Measurements from ENCODE around the gene MAGI1. TPM values are rescaled to one million over a fixed set of nuclear protein-coding genes. Genes with fewer than 3 reads are reported as not detected.
"Not testable (repeated sequence)": the region's sequence is repeated elsewhere in the genome, so short reads cannot be mapped to it uniquely, and the experiment has no call there.

MAGI1 gene
- polyA plus RNA-seq, 2 donors: 6.0 to 10.6 TPM

DNA sequence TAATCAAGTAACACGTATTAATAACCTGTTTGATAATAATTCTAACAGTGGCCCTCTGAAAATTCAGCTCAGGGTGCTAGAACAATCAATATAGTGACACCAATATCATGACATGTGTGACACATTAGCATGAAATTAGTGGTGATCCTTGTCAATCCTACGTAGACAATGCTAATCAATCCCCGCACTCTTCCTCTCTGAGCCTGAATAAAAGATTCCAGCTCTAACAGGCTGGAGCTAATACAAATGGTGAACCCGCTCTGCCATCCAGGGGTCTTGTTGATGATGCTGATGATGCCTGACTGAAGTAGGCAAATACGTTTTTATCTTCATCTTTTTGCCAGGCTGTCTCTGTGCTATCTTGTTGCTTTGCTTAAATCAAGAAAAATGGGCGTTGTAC, 462.5 kb downstream of the MAGI1 start:
- Histone ChIP-seq H3K9me3 (ENCODE audit: control insufficient read depth in 2 of 2, insufficient read depth in 1 of 2, low read depth in 1 of 2, low read length in 1 of 2) (no peaks in the 10 kb centered on the region), H3K36me3 (ENCODE audit: control insufficient read depth in 2 of 2, insufficient read depth in 2 of 2, low read length in 1 of 2) (no peaks in the 10 kb centered on the region), H3K27ac (ENCODE audit: low read depth in 2 of 2, low read length in 1 of 2) (no peak overlapping the region), H3K4me1 (ENCODE audit: control insufficient read depth in 2 of 2, insufficient read depth in 2 of 2, low read length in 1 of 2) (no peaks in the 10 kb centered on the region), H3K27me3 (ENCODE audit: control insufficient read depth in 1 of 2, insufficient read depth in 2 of 2, low read length in 2 of 2) (no peaks in the 10 kb centered on the region), H3K4me3 (ENCODE audit: low read depth in 1 of 2, low read length in 2 of 2) (no peak overlapping the region)
- 88 to 90% methylated on average over 6 of the region's 6 CpGs for WGBS, 2 donors

DNA sequence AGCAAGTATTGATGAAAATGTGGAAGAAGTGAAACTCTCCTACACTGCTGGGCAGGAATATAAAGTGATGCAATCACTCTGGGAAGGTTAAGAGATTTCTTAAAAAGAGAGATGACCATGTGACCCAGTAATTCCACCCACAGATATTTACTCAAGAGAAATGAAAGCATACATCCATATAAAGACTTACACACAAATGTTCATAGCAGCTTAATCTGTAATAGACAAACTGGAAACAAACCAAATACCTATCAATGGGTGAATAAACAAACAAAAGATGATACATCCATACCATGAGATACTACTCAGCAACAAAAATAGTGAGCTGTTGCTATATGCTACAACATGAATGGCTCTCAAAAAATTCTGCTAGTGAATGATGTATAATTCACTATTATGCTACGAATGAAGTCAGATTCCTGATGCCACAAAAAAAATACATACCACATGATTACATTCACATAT, 463.3 kb downstream of the MAGI1 start:
- Histone ChIP-seq H3K4me3 (ENCODE audit: low read depth in 1 of 2, low read length in 2 of 2) (no peak overlapping the region), H3K4me1 (ENCODE audit: control insufficient read depth in 2 of 2, insufficient read depth in 2 of 2, low read length in 1 of 2) (no peaks in the 10 kb centered on the region), H3K36me3 (ENCODE audit: control insufficient read depth in 2 of 2, insufficient read depth in 2 of 2, low read length in 1 of 2) (no peaks in the 10 kb centered on the region), H3K9me3 (ENCODE audit: control insufficient read depth in 2 of 2, insufficient read depth in 1 of 2, low read depth in 1 of 2, low read length in 1 of 2) (no peaks in the 10 kb centered on the region), H3K27ac (ENCODE audit: low read depth in 2 of 2, low read length in 1 of 2) (no peak overlapping the region), H3K27me3 (ENCODE audit: control insufficient read depth in 1 of 2, insufficient read depth in 2 of 2, low read length in 2 of 2) (no peaks in the 10 kb centered on the region)
- 47 to 55% methylated on average over 1 of the region's 1 CpG for WGBS, 2 donors

DNA sequence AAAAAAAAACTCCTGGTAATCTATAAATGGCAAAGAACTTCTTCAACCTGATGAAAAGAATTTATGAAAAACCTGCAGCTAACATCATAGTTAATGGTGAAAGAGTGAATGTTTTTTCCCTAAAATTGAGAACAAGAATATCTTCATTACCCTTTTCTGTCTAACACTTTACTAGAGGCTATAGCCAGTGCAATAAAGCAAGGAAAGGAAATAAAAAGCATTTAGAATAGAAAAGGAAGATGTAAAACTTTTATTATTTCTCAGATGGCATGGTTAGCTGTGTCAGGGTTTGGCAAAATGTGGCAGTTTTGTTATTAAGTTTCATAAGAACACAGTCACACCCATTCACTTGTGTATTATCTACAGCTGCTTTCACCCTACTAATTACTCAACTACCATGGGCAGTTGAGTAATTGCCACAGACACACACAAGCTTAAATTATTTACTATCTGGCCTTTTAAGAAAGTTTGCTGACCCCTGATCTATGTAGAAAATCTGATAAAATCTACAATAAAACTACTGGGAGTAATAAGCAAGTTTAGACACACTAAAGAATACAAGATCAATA, 465.1 kb downstream of the MAGI1 start:
- no peaks in the 10 kb centered on the region for H3K4me1 ChIP-seq (ENCODE audit: control insufficient read depth in 2 of 2, insufficient read depth in 2 of 2, low read length in 1 of 2)
- no peak overlapping the region for H3K4me3 ChIP-seq (ENCODE audit: low read depth in 1 of 2, low read length in 2 of 2)
- no peaks in the 10 kb centered on the region for H3K27me3 ChIP-seq (ENCODE audit: control insufficient read depth in 1 of 2, insufficient read depth in 2 of 2, low read length in 2 of 2)
- no peaks in the 10 kb centered on the region for H3K36me3 ChIP-seq (ENCODE audit: control insufficient read depth in 2 of 2, insufficient read depth in 2 of 2, low read length in 1 of 2)
- H3K9me3 ChIP-seq (ENCODE audit: control insufficient read depth in 2 of 2, insufficient read depth in 1 of 2, low read depth in 1 of 2, low read length in 1 of 2): no peaks in the 10 kb centered on the region
- no peak overlapping the region for H3K27ac ChIP-seq (ENCODE audit: low read depth in 2 of 2, low read length in 1 of 2)

DNA sequence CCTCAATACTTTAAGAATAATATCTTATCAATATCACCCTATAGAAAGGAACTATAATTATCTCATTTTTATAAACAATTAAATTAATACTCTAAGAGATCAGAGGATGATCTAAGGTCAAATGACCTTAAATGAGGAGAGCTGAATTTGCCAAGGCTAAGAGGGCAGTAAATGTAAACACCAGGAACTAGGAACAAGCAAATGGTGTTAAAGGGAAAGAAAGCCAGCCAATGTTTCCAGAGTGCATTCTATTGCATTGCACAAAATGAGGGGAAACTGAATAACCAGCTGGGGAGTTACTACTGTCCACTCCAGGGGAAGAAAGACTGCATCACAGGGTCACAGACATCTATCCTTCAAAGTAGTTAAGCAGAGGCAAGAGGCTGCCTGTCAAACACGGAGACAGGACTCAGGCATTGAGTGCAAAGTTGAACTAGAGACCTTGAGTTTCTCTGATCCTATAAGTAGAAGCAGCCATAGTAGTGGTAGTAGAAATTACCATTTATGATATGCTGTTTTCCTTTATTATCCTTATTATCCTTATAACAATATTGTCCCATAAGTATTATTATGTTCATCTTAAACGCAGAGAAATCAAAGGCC, 466.4 kb downstream of the MAGI1 start:
- Histone ChIP-seq H3K27ac (ENCODE audit: low read depth in 2 of 2, low read length in 1 of 2) (no peak overlapping the region), H3K27me3 (ENCODE audit: control insufficient read depth in 1 of 2, insufficient read depth in 2 of 2, low read length in 2 of 2) (no peaks in the 10 kb centered on the region), H3K4me1 (ENCODE audit: control insufficient read depth in 2 of 2, insufficient read depth in 2 of 2, low read length in 1 of 2) (no peaks in the 10 kb centered on the region), H3K4me3 (ENCODE audit: low read depth in 1 of 2, low read length in 2 of 2) (no peak overlapping the region), H3K36me3 (ENCODE audit: control insufficient read depth in 2 of 2, insufficient read depth in 2 of 2, low read length in 1 of 2) (no peaks in the 10 kb centered on the region), H3K9me3 (ENCODE audit: control insufficient read depth in 2 of 2, insufficient read depth in 1 of 2, low read depth in 1 of 2, low read length in 1 of 2) (no peaks in the 10 kb centered on the region)
- WGBS, 2 donors: 75 to 82% methylated on average over 2 of the region's 2 CpGs

DNA sequence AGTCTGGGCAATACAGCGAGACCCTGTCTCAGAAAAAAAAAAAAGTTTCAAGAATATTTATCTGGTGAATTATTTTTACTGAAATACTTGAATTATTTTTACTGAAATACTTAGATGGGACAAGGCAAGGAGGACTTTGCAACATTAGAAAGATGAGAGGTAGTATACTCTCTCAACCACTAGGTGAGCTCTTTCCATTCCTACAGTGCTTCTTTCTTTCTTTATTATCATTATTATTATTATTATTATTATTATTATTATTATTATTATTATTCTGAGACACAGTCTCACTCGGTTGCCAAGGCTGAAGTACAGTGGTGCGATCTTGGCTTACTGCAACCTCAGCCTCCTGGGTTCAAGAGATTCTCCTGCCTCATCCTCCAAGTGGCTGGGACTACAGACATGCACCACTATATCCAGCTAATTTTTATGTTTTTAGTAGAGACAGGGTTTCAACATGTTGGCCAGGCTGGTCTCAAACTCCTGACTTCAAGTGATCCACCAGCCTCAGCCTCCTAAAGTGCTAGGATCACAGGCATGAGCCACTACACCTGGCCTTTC, 468.8 kb downstream of the MAGI1 start:
- WGBS, 2 donors: 94 to 98% methylated on average over 3 of the region's 3 CpGs
- H3K9me3 ChIP-seq (ENCODE audit: control insufficient read depth in 2 of 2, insufficient read depth in 1 of 2, low read depth in 1 of 2, low read length in 1 of 2): no peaks in the 10 kb centered on the region
- no peak overlapping the region for H3K27ac ChIP-seq (ENCODE audit: low read depth in 2 of 2, low read length in 1 of 2)
- no peaks in the 10 kb centered on the region for H3K4me1 ChIP-seq (ENCODE audit: control insufficient read depth in 2 of 2, insufficient read depth in 2 of 2, low read length in 1 of 2)
- no peaks in the 10 kb centered on the region for H3K27me3 ChIP-seq (ENCODE audit: control insufficient read depth in 1 of 2, insufficient read depth in 2 of 2, low read length in 2 of 2)
- no peaks in the 10 kb centered on the region for H3K36me3 ChIP-seq (ENCODE audit: control insufficient read depth in 2 of 2, insufficient read depth in 2 of 2, low read length in 1 of 2)
- H3K4me3 ChIP-seq (ENCODE audit: low read depth in 1 of 2, low read length in 2 of 2): no peak overlapping the region

DNA sequence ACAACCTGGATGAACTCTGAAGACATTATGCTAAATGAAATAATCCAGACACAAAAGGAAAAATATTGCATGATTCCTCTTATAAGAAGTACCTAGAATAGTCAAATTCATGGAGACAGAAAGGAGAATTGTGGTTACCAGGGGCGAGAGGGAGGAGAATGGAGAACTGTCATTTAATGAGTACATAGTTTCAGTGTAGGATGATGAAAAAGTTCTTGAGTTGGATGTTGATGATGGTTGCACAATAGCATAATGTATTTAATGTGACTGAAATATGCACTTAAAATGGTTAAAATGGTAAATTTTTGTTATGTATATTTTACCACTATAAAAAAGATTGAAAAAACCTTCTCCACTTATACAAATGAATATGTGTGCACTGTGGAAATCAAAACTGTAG, 469.6 kb downstream of the MAGI1 start:
- 88 to 94% methylated on average over 1 of the region's 1 CpG for WGBS, 2 donors

DNA sequence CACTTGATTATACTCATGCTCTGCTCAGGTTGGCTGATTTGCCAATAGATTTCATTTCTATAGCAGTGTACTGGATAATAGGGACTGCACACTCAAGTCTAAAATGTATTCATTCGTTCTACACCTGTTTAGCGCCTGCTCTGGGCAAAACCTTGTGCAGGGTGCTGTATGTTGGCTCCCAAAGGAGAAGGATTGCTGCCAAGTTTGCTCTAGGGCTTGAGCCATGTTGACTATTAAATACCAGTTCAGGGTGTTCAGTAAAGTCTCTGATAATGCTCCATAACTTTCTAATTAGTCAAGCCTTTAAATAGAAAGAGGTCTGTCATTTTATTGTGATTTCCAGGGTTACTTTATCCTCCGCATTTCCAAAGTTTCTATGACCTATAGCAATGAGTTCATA, 470.2 kb downstream of the MAGI1 start:
- WGBS, 2 donors: 74 to 83% methylated on average over 3 of the region's 3 CpGs

More for the DNA sequence above, 469.6 kb downstream of the MAGI1 start:
- Histone ChIP-seq H3K27ac (ENCODE audit: low read depth in 2 of 2, low read length in 1 of 2) (no peak overlapping the region), H3K9me3 (ENCODE audit: control insufficient read depth in 2 of 2, insufficient read depth in 1 of 2, low read depth in 1 of 2, low read length in 1 of 2) (no peaks in the 10 kb centered on the region), H3K36me3 (ENCODE audit: control insufficient read depth in 2 of 2, insufficient read depth in 2 of 2, low read length in 1 of 2) (no peaks in the 10 kb centered on the region), H3K4me1 (ENCODE audit: control insufficient read depth in 2 of 2, insufficient read depth in 2 of 2, low read length in 1 of 2) (no peaks in the 10 kb centered on the region), H3K27me3 (ENCODE audit: control insufficient read depth in 1 of 2, insufficient read depth in 2 of 2, low read length in 2 of 2) (no peaks in the 10 kb centered on the region), H3K4me3 (ENCODE audit: low read depth in 1 of 2, low read length in 2 of 2) (no peak overlapping the region)

DNA sequence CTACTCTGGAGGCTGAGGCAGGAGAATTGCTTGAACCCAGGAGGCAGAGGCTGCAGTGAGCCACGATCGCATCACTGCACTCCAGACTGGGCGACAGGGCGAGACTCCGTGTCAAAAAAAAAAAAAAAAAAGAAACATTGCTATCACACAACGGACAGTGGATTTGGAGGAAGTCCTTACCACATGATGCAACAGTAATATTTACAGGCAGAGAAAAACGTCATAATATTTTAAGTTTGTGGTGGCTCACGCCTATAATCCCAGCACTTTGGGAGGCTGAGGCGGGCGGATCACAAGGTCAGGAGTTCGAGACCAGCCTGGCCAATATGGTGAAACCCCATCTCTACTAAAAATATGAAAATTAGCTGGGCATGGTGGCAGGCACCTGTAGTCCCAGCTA, 473.0 kb downstream of the MAGI1 start:
- not testable (repeated sequence) for H3K9me3 ChIP-seq (ENCODE audit: control insufficient read depth in 2 of 2, insufficient read depth in 1 of 2, low read depth in 1 of 2, low read length in 1 of 2); H3K4me1 ChIP-seq (ENCODE audit: control insufficient read depth in 2 of 2, insufficient read depth in 2 of 2, low read length in 1 of 2)
- WGBS, 2 donors: 95 to 97% methylated on average over 11 of the region's 11 CpGs

More for the DNA sequence above, 470.2 kb downstream of the MAGI1 start:
- Histone ChIP-seq H3K27ac (ENCODE audit: low read depth in 2 of 2, low read length in 1 of 2) (no peak overlapping the region), H3K36me3 (ENCODE audit: control insufficient read depth in 2 of 2, insufficient read depth in 2 of 2, low read length in 1 of 2) (no peaks in the 10 kb centered on the region), H3K27me3 (ENCODE audit: control insufficient read depth in 1 of 2, insufficient read depth in 2 of 2, low read length in 2 of 2) (no peaks in the 10 kb centered on the region), H3K4me3 (ENCODE audit: low read depth in 1 of 2, low read length in 2 of 2) (no peak overlapping the region), H3K9me3 (ENCODE audit: control insufficient read depth in 2 of 2, insufficient read depth in 1 of 2, low read depth in 1 of 2, low read length in 1 of 2) (no peaks in the 10 kb centered on the region), H3K4me1 (ENCODE audit: control insufficient read depth in 2 of 2, insufficient read depth in 2 of 2, low read length in 1 of 2) (no peaks in the 10 kb centered on the region)

DNA sequence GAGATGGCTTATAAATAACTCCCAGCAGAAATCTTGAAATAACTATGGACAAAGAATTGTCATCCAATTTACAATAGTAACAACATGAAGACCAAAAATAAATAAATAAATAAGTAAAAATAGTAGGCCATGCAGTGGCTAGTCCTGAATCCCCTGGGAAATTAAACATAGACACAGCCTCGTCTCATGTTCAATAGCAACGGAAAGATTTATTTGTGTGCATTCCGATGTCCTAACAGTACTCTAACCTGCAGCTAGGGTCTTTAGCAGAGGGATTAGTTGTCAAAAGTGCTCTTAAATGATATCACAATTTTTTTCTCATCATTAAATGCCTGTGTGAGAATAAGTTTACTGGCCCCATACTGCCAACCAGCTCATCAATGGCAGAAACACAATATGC, 474.2 kb downstream of the MAGI1 start:
- peaks cover 0 to 2% of the 10 kb centered on the region in 2 donors for H3K9me3 ChIP-seq (ENCODE audit: control insufficient read depth in 2 of 2, insufficient read depth in 1 of 2, low read depth in 1 of 2, low read length in 1 of 2)
- H3K4me3 ChIP-seq (ENCODE audit: low read depth in 1 of 2, low read length in 2 of 2): no peak overlapping the region
- H3K27me3 ChIP-seq (ENCODE audit: control insufficient read depth in 1 of 2, insufficient read depth in 2 of 2, low read length in 2 of 2): no peaks in the 10 kb centered on the region
- 85 to 90% methylated on average over 3 of the region's 3 CpGs for WGBS, 2 donors
- no peaks in the 10 kb centered on the region for H3K36me3 ChIP-seq (ENCODE audit: control insufficient read depth in 2 of 2, insufficient read depth in 2 of 2, low read length in 1 of 2)
- no peak overlapping the region for H3K27ac ChIP-seq (ENCODE audit: low read depth in 2 of 2, low read length in 1 of 2)
- H3K4me1 ChIP-seq (ENCODE audit: control insufficient read depth in 2 of 2, insufficient read depth in 2 of 2, low read length in 1 of 2): no peaks in the 10 kb centered on the region

More for the DNA sequence above, 473.0 kb downstream of the MAGI1 start:
- not testable (repeated sequence) for H3K4me3 ChIP-seq (ENCODE audit: low read depth in 1 of 2, low read length in 2 of 2); H3K27me3 ChIP-seq (ENCODE audit: control insufficient read depth in 1 of 2, insufficient read depth in 2 of 2, low read length in 2 of 2); H3K27ac ChIP-seq (ENCODE audit: low read depth in 2 of 2, low read length in 1 of 2); H3K36me3 ChIP-seq (ENCODE audit: control insufficient read depth in 2 of 2, insufficient read depth in 2 of 2, low read length in 1 of 2)

DNA sequence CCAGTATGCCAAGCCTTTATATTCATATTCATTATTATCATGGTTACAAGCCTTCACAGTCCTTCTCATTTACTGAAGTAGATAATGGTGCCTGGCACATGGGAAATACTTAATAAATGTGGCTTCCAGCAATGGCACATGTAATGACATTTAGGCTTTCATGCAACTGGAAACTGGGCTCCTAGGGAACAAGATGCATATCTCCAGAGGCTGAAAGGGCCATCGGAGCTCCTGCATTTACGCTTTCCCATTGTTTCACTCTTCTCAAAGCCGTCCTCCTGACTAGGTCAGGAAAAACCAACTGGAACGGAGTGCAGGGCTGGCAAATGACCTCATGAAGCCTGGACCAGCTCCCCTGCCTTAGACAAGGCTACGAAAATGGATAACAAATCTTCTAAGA, 474.9 kb downstream of the MAGI1 start:
- 85 to 87% methylated on average over 5 of the region's 5 CpGs for WGBS, 2 donors
- H3K9me3 ChIP-seq (ENCODE audit: control insufficient read depth in 2 of 2, insufficient read depth in 1 of 2, low read depth in 1 of 2, low read length in 1 of 2): peaks cover 0 to 2% of the 10 kb centered on the region in 2 donors
- H3K27ac ChIP-seq (ENCODE audit: low read depth in 2 of 2, low read length in 1 of 2): no peak overlapping the region
- H3K27me3 ChIP-seq (ENCODE audit: control insufficient read depth in 1 of 2, insufficient read depth in 2 of 2, low read length in 2 of 2): no peaks in the 10 kb centered on the region
- no peaks in the 10 kb centered on the region for H3K36me3 ChIP-seq (ENCODE audit: control insufficient read depth in 2 of 2, insufficient read depth in 2 of 2, low read length in 1 of 2)
- H3K4me1 ChIP-seq (ENCODE audit: control insufficient read depth in 2 of 2, insufficient read depth in 2 of 2, low read length in 1 of 2): no peaks in the 10 kb centered on the region
- H3K4me3 ChIP-seq (ENCODE audit: low read depth in 1 of 2, low read length in 2 of 2): no peak overlapping the region
